COLO829 (cell line): ENCODE results near the gene LRRTM2.
"Not testable (repeated sequence)": the region's sequence is repeated elsewhere in the genome, so short reads cannot be mapped to it uniquely, and the experiment has no call there.

Experiments
- DNase-seq: peaks from one replicate; pipeline ENCODE4 v3.0.0; 2012; ENCODE audit warnings: low spot score

The LRRTM2 gene, protein sequence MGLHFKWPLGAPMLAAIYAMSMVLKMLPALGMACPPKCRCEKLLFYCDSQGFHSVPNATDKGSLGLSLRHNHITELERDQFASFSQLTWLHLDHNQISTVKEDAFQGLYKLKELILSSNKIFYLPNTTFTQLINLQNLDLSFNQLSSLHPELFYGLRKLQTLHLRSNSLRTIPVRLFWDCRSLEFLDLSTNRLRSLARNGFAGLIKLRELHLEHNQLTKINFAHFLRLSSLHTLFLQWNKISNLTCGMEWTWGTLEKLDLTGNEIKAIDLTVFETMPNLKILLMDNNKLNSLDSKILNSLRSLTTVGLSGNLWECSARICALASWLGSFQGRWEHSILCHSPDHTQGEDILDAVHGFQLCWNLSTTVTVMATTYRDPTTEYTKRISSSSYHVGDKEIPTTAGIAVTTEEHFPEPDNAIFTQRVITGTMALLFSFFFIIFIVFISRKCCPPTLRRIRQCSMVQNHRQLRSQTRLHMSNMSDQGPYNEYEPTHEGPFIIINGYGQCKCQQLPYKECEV

DNA sequence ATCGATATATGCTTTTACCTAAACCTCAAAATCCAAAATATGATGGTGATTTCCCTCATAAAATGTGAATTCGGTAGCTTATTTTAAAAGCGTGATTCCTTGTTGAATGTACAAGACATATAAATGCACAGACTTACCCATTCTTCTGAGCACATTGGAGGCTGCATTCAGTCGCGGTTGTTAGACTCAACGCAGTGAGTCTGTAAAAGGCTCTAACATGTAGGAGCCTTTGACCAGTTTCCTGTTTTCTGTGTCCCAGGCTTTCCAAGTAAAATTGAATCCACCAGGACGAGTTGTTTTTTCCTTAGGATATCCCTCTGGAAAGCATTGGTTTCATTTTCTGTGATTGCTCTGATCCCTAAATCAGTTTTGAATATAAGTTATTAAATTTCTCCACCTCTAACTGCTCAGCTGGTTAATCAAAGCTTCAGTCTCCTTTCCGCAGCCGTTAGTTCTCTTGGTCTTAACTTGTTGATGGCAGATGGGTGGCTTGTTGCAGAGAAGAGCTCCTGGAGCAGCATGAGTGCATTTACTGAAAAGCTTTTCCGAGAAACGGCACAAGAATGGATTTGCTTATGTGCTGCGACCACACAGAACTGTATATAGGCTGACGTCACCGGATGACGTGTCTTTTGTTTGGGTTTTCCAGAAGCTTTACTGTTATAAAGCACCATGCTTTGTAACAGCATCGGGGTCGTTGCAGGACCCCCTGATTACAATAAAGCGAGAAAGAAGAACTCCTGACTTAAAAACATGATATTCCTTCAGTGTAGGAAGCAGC is at the start of gene LRRTM2:
Gene LRRTM2 (minus strand): TSS at position 565 of the 781 bp plus-strand sequence. CDS start 424 bp downstream, at position 141.
- DNase-seq, result peak; percentile 61

DNA sequence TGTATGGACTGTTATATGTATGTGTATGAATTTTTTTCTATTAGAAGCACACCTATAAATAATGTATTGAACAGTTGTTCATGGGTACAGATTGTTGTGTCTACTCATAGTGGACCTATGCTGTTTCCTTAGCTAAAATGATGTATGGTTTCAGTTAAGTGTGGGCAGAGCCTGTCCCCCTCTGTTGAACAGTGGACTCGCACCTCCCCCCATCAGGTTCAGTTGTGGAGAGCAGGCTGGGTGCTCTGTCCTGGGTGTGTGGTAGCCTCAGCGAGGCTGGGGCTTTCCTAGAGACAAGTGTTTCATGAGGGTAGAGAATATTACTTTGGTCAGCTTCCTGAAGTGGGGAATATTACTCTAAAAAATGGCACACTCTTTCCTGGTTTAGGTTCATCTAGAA is 47.4 kb upstream of the LRRTM2 start:
- DNase-seq, result no peak

DNA sequence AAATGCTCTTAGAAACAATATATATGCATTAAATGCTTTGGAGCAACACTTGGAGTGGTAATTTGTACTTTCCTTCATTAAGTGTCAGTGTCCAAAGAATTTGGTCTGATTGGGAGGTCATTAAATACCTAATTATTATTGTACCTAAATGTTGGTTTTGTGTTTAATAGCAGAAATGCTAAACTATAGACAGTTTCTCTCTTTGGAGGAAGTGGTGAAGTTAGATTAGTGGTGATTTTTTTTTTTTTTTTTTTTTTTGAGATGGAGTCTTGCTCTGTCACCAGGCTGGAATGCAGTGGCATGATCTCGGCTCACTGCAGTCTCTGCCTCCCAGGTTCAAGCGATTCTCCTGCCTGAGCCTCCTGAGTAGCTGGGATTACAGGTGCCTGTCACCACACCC is 46.2 kb upstream of the LRRTM2 start:
- not testable (repeated sequence) for DNase-seq

DNA sequence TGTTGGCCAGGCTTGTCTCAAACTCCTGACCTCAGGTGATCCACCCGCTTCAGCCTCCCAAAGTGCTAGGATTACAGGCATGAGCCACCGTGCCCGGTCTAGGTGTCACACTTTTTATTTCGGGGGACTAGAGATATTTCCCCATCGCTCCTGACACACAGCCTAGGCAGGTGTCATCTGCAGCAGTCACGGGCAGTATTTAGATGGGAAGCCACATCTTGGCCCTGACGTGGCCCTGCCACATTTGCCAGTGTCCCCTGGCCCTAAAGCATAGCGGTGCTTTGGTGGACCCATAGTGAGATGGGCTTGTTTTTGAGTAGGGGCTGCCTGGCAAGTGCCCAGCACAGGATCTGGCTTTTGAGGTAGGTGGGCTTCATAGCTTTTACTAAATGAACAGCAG is 45.0 kb upstream of the LRRTM2 start:
- no peak for DNase-seq

GRCh38 chr5:138918686-138919085 is 43.6 kb upstream of the LRRTM2 start:
- no peak for DNase-seq

DNA sequence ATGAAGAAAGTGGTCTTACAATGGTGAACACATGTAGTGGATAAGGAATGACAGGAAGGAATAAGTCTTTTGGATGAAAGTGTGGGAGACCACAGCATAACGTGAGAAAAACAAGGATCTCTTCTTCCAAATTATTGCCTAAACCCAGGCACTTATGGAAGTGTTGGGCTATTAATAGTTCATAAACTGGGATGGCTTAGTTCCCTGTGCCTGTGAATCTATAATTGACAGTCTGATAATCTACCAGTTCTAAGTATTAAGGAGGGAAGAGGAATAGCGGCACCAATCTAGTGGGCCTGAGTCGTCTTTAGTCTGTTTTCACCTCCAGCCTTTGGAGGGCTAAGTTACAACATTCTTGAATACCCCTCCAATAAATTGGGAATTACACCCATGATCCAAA is 39.2 kb upstream of the LRRTM2 start:
- no peak for DNase-seq

DNA sequence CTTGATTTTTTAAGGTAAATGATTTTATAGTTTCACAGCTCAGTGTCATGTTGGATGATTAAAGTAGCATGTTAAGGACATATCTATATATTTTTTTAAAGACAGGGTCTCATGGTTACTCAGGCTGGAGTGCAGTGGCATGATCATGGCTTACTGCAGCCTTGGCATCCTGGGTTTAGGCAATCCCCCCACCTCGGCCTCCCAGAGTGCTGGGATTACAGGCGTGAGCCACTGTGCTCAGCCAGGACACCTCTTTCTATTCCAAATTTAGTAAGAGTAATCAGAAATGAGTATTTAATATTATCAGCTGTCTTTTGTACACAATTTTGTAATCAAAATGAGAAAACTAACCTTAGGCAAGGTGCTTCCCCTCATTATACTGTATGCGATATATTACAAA is 38.6 kb upstream of the LRRTM2 start:
- no peak for DNase-seq

DNA sequence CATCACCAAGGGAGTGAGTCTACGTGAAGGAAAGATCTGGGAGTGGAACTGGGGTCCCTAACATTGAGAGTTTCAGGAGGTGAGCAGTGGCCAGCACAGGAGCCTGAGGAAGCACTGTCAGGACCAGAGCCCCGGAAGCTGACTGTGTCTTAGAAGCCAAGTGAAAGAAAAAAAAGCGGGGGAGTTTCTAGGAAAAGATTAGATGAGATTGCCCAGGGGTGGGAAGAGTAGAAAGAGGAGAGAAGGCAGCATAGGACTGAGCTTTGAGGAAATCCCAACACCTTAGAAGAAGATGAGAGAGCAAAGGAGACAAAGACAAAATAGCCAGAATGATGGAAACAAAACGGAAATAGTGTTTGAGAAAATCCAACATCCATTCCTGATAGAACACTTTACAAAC is 37.0 kb upstream of the LRRTM2 start:
- DNase-seq, result no peak

- DNase-seq, result no peak
Measured at GRCh38 chr5:138911441-138911840, 36.3 kb upstream of the LRRTM2 start.

DNA sequence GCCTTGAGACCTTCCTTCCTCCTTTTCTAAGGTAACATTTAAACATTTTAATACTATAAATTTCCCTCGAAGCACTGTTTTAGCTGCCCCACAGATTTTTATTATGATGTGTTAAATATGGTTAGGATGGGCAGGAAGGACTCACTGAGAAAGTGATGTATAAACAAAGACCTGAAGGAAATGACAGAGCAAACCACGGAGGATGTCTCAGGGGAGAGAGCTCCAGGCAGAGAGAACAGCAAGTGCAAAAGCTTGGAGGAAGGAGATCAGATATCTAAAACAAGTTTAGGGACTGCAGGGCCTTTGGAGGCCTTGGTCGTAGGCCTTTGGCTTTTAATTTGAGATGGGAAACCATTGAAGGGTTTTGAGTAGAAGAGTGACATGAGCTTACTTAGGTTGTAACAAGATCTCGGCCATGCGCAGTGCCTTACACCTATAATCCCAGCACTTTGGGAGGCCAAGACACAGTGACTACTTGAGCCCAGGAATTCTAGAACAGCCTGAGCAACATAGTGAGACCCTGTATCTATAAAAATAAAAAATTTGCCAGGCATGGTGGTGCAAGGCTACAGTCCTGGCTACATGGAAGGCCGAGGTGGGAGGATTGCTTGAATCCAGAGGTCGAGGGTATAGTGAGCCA is 35.5 kb upstream of the LRRTM2 start:
- no peak for DNase-seq

DNA sequence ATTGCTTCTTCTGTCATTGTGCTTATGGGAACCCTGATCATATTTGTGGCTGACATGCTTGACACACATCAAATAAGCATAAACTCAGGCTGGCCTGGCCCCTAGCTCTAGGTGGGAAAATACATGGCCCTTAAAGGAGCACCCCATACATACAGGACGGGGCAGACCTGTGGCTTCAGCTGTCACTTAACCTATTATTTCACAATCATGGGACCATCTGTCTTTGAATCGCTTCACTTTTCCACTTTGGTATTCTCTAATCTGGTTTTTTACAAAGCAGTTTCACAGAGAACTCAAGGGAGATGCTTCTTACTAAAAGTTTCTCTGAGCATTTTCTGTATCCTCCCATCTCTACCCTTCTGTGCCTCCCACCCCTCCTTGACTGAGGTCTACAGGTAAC is 34.6 kb upstream of the LRRTM2 start:
- no peak for DNase-seq

- DNase-seq, result no peak
Measured at GRCh38 chr5:138905541-138905940, 30.4 kb upstream of the LRRTM2 start.

GRCh38 chr5:138903130-138903775 is 28.1 kb upstream of the LRRTM2 start:
- no peak for DNase-seq

- no peak for DNase-seq
Measured at GRCh38 chr5:138901716-138902115, 26.6 kb upstream of the LRRTM2 start.

DNA sequence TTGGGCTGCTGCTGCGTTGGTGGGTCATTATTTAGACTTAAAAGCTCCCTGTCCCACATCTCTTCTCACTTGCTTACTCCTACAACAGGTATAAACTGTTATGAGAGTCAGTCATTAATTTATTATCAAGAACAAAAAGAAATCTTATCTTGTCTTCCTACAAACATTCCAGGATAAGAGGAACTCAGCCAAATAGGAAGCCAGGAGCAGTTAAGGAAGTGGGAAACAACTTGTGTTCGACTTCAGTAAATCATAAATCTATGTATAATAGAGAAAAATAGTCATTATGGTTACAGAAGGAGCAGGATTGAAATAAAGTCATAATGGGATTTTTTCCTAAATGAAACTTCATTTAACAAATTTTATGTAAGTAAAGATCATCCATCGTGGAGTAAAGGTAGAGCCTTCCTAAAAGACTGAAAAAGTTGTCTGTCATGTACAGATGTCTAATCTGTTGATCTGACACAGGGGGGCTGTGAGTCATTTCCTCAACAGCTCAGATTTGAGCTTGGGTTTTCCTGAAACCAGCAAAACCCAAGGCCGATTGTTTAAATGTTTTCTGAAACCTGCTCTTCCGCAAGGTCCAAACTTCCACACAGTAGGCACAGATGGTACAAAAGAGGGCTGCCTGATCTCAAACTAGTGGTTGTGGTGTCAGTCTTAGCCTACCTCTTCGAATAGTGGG is 25.3 kb upstream of the LRRTM2 start:
- peak; percentile 2 for DNase-seq

DNA sequence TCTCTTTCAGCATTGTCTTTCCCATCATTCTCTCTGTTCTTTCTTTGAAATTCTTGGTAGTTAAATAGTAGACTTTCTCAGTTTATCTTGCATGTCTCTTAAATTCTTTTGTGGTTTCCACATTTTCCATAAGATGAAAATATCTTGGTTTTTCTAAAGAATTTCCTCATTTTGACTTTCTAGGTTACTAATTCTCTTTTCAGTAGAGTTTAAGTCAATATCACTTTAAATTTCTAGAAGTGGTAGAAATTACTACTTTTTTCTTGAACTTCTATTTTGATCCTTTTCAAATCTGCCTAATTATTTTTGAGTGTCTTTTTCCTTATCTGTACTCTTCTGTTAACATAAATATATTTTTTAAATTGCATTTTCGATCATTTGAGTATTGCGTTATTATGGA is 23.6 kb upstream of the LRRTM2 start:
- no peak for DNase-seq

DNA sequence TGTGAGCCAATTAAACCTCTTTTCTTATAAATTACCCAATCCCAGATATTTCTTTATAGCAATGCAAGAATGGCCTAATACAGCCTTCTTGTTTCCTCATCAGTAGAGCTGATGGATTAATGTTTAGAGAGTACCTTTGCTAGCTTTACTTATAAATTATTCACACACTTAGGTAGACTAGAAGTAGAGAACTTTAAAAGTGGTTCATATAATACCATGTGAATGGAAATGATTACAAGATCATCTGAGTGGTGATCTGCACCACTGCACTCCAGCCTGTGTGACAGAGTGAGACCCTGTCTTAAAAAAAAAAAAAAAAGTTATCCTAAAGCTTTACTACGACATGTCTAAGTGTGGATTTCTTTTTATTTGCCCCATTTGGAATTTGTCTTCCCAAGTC is 23.2 kb upstream of the LRRTM2 start:
- no peak for DNase-seq

DNA sequence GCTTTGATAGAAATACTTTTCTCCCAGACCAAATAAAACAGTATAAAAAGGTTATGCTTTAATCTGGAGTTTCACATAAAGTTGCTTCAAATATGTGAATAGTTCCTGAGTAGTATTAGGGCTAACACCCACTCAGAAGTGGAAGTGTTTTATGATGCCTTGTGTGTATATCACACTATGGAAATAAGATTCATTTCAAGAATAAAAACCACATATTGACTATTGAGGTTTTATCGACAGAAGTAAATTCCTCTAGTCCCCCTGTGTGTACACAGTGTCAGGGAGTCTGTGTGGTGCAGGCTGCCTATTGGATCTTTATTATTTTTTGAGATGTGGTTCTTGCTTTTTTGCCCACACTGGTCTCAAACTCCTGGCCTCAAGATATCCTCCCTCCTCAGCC is 20.8 kb upstream of the LRRTM2 start:
- DNase-seq, result no peak

DNA sequence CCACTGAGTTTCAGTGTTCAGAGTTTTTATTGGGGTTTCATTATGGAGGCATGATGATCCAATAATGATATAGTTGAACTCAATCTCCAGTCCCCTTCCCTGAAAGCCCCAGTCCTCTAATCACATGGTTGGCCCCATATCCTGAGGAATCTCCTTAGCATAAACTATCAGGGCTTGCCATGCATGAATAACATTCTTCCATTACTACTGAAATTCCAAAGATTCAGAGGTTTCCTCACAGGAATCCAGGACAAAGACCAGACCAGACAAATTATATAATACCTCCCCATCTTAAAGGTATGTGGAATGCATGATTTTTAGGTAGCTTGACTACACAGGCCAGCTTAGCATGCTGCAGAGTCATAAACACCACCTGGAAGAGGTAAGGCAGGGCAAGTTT is 15.5 kb upstream of the LRRTM2 start:
- DNase-seq, result no peak

GRCh38 chr5:138889994-138890393 is 14.9 kb upstream of the LRRTM2 start:
- DNase-seq, result no peak

DNA sequence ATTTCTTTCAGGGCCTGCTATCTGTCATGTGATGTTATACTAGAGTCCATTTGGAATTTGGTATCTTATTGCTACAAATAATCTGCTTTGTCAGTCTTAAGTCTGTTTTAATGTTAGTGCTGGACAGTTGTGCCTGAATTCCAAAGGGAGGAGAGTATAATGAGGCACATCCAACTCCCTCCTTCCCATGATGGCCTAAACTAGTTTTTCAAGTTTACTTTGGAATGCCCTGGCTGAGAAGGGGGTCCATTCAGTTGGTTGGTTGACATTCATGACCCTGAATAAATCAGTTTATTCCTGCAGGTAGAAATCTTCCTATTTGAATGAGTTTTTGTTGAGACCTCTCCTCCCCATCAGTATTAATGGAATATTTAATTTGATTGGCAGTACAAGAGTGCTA is 9.4 kb upstream of the LRRTM2 start:
- no peak for DNase-seq

DNA sequence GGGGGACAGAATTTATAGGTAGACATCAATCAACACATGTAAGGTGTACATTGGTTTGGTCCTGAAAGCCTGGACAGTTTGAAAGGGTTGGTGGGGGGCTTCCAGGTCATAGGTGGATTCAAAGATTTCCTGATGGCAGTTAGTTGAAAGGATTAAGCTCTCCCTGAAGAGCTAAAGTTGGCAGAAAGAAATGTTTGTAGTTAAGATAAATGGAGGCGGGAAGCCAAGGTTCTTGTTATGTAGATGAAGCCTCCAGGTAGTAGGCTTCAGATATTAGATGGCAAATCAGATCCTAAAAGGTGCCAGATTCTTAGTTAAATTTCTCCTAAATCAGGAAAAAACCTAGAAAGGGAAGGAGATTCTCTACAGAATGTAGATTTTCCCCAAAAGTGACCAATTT is 9.0 kb upstream of the LRRTM2 start:
- no peak for DNase-seq
